ENCODE measurements around the gene SCFD2. TPM values are rescaled to one million over a fixed set of nuclear protein-coding genes. Genes with fewer than 3 reads are reported as not detected.
"Not testable (repeated sequence)": the region's sequence is repeated elsewhere in the genome, so short reads cannot be mapped to it uniquely, and the experiment has no call there.

SCFD2 gene
- total and polyA plus RNA-seq, 9 donors, result 9.4 to 14.8 (median 11.3) TPM

DNA sequence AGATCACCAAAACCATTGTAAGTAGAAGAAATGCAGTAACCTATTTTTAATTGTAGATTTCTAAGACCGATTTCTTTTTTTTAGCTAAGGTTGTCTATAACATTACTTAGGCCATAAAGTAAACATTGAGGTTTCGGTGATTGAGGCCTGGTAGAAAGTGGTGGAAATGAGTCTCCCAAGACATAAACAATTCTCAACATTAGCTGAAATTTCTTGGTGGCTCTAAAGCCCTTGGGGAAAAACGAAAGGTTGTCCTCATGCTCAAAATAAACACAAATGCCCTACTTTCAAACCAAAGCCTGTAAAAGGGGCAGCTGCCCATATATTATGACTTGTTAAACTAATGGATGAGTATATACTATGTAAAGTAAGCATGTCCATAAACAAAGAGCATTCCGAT, 98.8 kb downstream of the SCFD2 start:
- no CpG with 5 or more reads among the region's 4 CpGs for WGBS (ENCODE audit: insufficient coverage)
- no peak for DNase-seq
- H3K9me3 ChIP-seq (replicated peaks; ENCODE audit: control insufficient read depth, low read depth, low read length), result peaks cover 8% of the 10 kb centered on the region
- no peak overlapping the region for H3K27ac ChIP-seq (ENCODE audit: low read length)
- H3K36me3 ChIP-seq (ENCODE audit: control insufficient read depth, insufficient read depth, low read length), result no peaks in the 10 kb centered on the region
- H3K4me3 ChIP-seq (ENCODE audit: low read length), result no peak overlapping the region
- H3K27me3 ChIP-seq (ENCODE audit: control insufficient read depth, insufficient read depth, low read length), result no peaks in the 10 kb centered on the region
- H3K4me1 ChIP-seq (ENCODE audit: control insufficient read depth, insufficient read depth, low read length), result no peaks in the 10 kb centered on the region

DNA sequence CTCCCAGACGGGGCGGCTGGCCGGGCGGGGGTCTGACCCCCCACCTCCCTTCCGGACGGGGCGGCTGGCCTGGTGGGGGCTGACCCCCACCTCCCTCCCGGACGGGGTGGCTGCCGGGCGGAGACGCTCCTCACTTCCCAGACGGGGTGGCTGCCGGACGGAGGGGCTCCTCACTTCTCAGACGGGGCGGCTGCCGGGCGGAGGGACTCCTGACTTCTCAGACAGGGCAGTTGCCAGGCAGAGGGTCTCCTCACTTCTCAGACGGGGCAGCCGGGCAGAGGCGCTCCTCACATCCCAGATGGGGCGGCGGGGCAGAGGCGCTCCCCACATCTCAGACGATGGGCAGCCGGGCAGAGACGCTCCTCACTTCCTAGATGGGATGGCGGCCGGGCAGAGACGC, 109.9 kb downstream of the SCFD2 start:
- no CpG with 5 or more reads among the region's 31 CpGs for WGBS (ENCODE audit: insufficient coverage)
- not testable (repeated sequence) for H3K4me3 ChIP-seq (ENCODE audit: low read length); H3K4me1 ChIP-seq (ENCODE audit: control insufficient read depth, insufficient read depth, low read length); H3K36me3 ChIP-seq (ENCODE audit: control insufficient read depth, insufficient read depth, low read length); DNase-seq; H3K27me3 ChIP-seq (ENCODE audit: control insufficient read depth, insufficient read depth, low read length); H3K27ac ChIP-seq (ENCODE audit: low read length)
- H3K9me3 ChIP-seq (replicated peaks; ENCODE audit: control insufficient read depth, low read depth, low read length), result peaks cover 11% of the 10 kb centered on the region

DNA sequence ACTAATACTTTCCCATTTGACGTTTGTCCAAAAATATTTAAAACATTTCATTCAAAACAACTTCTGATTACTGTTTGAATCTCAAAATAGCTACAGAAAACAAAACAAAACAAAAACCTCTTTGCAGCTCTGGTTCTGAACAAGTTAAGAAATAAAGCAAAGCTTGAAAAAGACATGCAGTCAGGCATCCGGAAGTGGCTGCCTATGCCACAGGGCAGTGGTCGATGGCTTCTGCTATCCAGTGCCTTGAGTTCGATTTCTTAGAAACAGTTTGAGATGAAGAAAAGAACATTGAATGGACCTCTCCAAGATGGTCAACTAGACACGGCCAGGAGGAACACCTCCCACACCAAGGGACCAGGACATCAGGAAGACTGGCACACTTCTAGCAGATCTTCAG, 125.3 kb downstream of the SCFD2 start:
- Histone ChIP-seq H3K4me3 (ENCODE audit: low read length) (no peak overlapping the region), H3K27ac (ENCODE audit: low read length) (no peak overlapping the region), H3K36me3 (ENCODE audit: control insufficient read depth, insufficient read depth, low read length) (no peaks in the 10 kb centered on the region), H3K27me3 (ENCODE audit: control insufficient read depth, insufficient read depth, low read length) (no peaks in the 10 kb centered on the region), H3K9me3 (replicated peaks; ENCODE audit: control insufficient read depth, low read depth, low read length) (peaks cover 6% of the 10 kb centered on the region), H3K4me1 (ENCODE audit: control insufficient read depth, insufficient read depth, low read length) (no peaks in the 10 kb centered on the region)
- no peak for DNase-seq
- 80% methylated on average over 1 of the region's 5 CpGs for WGBS (ENCODE audit: insufficient coverage)

DNA sequence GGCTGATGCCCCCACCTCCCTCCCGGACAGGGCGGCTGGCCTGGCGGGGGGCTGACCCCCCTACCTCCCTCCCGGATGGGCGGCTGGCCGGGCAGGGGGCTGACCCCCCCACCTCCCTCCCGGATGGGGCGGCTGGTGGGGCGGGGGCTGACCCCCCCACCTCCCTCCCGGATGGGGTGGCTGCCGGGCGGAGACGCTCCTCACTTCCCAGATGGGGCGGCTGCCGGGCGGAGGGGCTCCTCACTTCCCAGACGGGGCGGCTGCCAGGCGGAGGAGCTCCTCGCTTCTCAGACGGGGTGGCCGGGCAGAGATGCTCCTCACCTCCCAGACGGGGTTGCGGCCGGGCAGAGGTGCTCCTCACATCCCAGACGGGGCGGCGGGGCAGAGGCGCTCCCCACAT, 127.5 kb downstream of the SCFD2 start:
- not testable (repeated sequence) for H3K4me3 ChIP-seq (ENCODE audit: low read length); H3K9me3 ChIP-seq (replicated peaks; ENCODE audit: control insufficient read depth, low read depth, low read length); H3K27me3 ChIP-seq (ENCODE audit: control insufficient read depth, insufficient read depth, low read length); DNase-seq; H3K36me3 ChIP-seq (ENCODE audit: control insufficient read depth, insufficient read depth, low read length); H3K27ac ChIP-seq (ENCODE audit: low read length); H3K4me1 ChIP-seq (ENCODE audit: control insufficient read depth, insufficient read depth, low read length)
- WGBS (ENCODE audit: insufficient coverage), result no CpG with 5 or more reads among the region's 29 CpGs

DNA sequence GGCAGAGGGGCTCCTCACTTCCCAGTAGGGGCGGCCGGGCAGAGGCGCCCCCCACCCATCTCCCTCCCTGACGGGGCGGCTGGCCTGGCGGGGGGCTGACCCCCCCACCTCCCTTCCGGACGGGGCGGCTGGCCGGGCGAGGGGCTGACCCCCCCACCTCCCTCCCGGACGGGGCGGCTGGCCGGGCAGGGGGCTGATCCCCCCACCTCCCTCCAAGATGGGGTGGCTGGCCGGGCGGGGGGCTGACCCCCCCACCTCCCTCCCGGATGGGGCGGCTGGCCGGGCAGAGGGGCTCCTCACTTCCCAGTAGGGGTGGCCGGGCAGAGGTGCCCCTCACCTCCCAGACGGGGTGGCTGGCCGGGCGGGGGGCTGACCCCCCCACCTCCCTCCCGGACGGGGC, 128.1 kb downstream of the SCFD2 start:
- H3K4me1 ChIP-seq (ENCODE audit: control insufficient read depth, insufficient read depth, low read length); DNase-seq; H3K27me3 ChIP-seq (ENCODE audit: control insufficient read depth, insufficient read depth, low read length); H3K36me3 ChIP-seq (ENCODE audit: control insufficient read depth, insufficient read depth, low read length); H3K9me3 ChIP-seq (replicated peaks; ENCODE audit: control insufficient read depth, low read depth, low read length); H3K27ac ChIP-seq (ENCODE audit: low read length); H3K4me3 ChIP-seq (ENCODE audit: low read length): not testable (repeated sequence)
- no CpG with 5 or more reads among the region's 26 CpGs for WGBS (ENCODE audit: insufficient coverage)

DNA sequence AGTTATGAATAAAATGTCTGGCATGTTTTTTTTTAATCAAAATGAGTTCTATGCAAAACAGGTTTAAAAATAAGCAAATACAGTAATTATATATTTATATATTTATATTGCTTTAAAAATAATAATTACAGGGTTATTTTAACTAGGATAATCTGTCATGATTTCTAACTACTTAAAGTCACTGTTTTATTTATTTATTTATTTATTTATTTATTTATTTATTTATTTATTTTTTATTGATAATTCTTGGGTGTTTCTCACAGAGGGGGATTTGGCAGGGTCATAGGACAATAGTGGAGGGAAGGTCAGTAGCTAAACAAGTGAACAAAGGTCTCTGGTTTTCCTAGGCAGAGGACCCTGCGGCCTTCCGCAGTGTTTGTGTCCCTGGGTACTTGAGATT, 129.2 kb downstream of the SCFD2 start:
- not testable (repeated sequence) for H3K4me1 ChIP-seq (ENCODE audit: control insufficient read depth, insufficient read depth, low read length); DNase-seq; H3K27me3 ChIP-seq (ENCODE audit: control insufficient read depth, insufficient read depth, low read length); H3K27ac ChIP-seq (ENCODE audit: low read length); H3K9me3 ChIP-seq (replicated peaks; ENCODE audit: control insufficient read depth, low read depth, low read length); H3K36me3 ChIP-seq (ENCODE audit: control insufficient read depth, insufficient read depth, low read length); H3K4me3 ChIP-seq (ENCODE audit: low read length)
- no CpG with 5 or more reads among the region's 2 CpGs for WGBS (ENCODE audit: insufficient coverage)

DNA sequence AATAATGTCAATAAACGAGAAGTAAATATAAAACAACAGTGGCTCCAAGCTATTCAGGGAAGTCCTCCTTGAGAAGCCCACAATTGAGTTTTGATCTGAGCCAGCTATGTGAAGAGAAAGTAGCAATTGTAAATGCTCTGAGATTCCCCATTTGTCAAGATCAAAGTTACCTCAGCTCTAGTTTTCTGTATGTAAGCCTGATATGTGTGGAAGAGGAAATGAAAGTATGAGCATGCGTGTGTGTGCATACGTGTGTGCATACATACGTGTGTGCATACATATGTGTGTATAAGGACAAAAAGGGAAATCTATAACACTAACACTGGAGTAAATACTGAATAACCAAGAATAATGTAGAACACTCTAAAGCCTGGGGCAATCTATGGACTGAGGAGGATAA, 130.3 kb downstream of the SCFD2 start:
- Histone ChIP-seq H3K4me3 (ENCODE audit: low read length) (no peak overlapping the region), H3K9me3 (replicated peaks; ENCODE audit: control insufficient read depth, low read depth, low read length) (no peaks in the 10 kb centered on the region), H3K27ac (ENCODE audit: low read length) (no peak overlapping the region), H3K36me3 (ENCODE audit: control insufficient read depth, insufficient read depth, low read length) (no peaks in the 10 kb centered on the region), H3K27me3 (ENCODE audit: control insufficient read depth, insufficient read depth, low read length) (no peaks in the 10 kb centered on the region), H3K4me1 (ENCODE audit: control insufficient read depth, insufficient read depth, low read length) (no peaks in the 10 kb centered on the region)
- no peak for DNase-seq
- WGBS (ENCODE audit: insufficient coverage), result 100% methylated on average over 1 of the region's 4 CpGs

DNA sequence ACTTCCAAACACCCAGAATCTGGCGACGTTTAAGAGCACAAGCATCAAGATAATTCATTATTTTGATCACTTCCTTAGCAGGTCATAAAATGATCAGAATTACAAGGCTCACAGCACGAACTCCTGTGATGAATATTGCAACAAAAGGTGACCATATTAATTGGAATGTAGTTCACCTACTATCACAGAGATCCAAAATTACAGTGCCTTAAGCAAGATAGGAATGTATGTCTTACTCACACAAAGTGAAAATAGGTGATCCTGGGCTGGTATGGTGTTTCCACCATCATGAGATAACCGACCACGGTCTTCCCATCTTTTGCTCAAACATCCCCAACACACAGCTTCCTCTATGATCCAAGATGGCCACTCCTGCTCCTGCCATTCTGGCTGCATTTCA, 131.2 kb downstream of the SCFD2 start:
- WGBS (ENCODE audit: insufficient coverage), result no CpG with 5 or more reads among the region's 5 CpGs
- Histone ChIP-seq H3K27me3 (ENCODE audit: control insufficient read depth, insufficient read depth, low read length) (no peaks in the 10 kb centered on the region), H3K36me3 (ENCODE audit: control insufficient read depth, insufficient read depth, low read length) (no peaks in the 10 kb centered on the region), H3K4me3 (ENCODE audit: low read length) (no peak overlapping the region), H3K4me1 (ENCODE audit: control insufficient read depth, insufficient read depth, low read length) (no peaks in the 10 kb centered on the region), H3K9me3 (replicated peaks; ENCODE audit: control insufficient read depth, low read depth, low read length) (no peaks in the 10 kb centered on the region), H3K27ac (ENCODE audit: low read length) (no peak overlapping the region)
- DNase-seq, result no peak

DNA sequence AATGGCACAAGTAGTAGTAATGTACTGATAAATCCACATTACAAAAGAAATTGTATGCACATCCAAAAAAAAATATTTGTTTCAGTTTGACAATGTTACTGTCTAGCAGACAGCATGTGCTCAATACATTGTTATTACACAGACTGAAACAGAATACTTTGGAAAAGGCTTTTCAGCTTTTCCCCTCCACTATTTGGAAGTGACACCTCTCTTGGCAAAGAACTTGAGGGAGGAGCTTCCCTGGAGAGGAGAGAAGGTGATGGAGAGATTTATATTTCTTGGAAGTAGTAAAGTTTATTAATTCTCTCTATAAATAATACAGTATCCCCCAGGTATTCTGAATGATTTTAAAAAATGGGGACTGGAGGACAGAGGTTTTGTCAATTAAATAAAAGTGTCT, 131.8 kb downstream of the SCFD2 start:
- H3K4me3 ChIP-seq (ENCODE audit: low read length), result no peak overlapping the region
- peak; percentile 55 for DNase-seq
- no peaks in the 10 kb centered on the region for H3K4me1 ChIP-seq (ENCODE audit: control insufficient read depth, insufficient read depth, low read length)
- no peaks in the 10 kb centered on the region for H3K27me3 ChIP-seq (ENCODE audit: control insufficient read depth, insufficient read depth, low read length)
- no peaks in the 10 kb centered on the region for H3K9me3 ChIP-seq (replicated peaks; ENCODE audit: control insufficient read depth, low read depth, low read length)
- H3K27ac ChIP-seq (ENCODE audit: low read length), result no peak overlapping the region
- H3K36me3 ChIP-seq (ENCODE audit: control insufficient read depth, insufficient read depth, low read length), result no peaks in the 10 kb centered on the region

DNA sequence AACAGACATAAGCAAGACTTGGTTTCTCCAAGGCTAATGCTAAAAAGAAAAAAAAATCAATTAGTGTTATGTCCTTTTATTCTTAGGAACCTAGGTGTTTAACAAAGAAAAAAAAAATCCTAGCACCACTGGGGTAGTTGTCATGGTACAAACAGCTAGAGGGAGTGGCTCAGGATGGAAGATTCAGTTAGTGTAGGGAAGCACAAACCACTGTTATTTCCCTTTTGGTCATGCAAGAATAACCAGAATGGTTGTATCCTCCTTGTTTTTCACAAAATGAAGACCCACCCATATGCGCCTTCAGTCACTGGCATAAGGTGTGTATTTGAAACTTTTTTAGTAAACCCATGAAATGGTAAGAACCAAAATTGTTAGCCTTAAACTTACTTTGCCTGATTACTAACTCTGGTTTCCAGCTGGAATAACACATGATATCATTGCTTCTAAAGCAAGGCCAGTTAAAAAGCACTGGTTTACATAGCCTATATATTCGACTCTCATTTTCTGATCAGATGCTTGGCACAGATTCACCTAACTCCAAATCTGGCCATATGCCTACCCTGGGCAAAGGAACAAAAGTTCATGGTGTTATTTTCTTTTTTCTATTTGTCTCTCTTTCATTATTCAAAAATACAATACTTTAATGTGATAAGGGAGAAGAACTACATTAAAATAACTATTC, 132.6 kb downstream of the SCFD2 start:
- Histone ChIP-seq H3K27me3 (ENCODE audit: control insufficient read depth, insufficient read depth, low read length) (no peaks in the 10 kb centered on the region), H3K4me1 (ENCODE audit: control insufficient read depth, insufficient read depth, low read length) (no peaks in the 10 kb centered on the region), H3K9me3 (replicated peaks; ENCODE audit: control insufficient read depth, low read depth, low read length) (no peaks in the 10 kb centered on the region), H3K4me3 (ENCODE audit: low read length) (no peak overlapping the region), H3K36me3 (ENCODE audit: control insufficient read depth, insufficient read depth, low read length) (no peaks in the 10 kb centered on the region), H3K27ac (ENCODE audit: low read length) (no peak overlapping the region)
- no CpG with 5 or more reads among the region's 2 CpGs for WGBS (ENCODE audit: insufficient coverage)
- peak; percentile 35 for DNase-seq

DNA sequence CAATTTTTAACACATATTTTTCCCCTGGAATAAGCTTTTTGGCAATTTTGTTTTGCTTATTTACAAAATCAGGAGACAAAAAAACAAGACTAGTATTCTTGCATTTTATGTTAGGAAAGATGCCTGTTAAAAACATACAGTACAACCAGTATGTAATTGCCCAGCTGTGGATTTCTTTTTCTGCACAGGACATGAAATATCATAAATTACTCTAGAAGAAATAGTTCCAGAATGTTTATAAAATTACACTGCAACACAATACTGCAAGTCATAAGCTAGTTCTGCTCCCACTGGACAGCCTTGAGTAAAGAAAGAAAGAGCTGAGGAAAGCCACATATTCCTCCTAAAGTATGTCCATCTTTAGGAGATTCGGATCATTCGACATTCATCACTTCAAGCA, 133.5 kb downstream of the SCFD2 start:
- peak overlapping the region; percentile 55 for H3K27ac ChIP-seq (ENCODE audit: low read length)
- H3K4me1 ChIP-seq (ENCODE audit: control insufficient read depth, insufficient read depth, low read length), result no peaks in the 10 kb centered on the region
- H3K27me3 ChIP-seq (ENCODE audit: control insufficient read depth, insufficient read depth, low read length), result no peaks in the 10 kb centered on the region
- peak; percentile 69 for DNase-seq
- WGBS (ENCODE audit: insufficient coverage), result no CpG with 5 or more reads among the region's 2 CpGs
- no peaks in the 10 kb centered on the region for H3K36me3 ChIP-seq (ENCODE audit: control insufficient read depth, insufficient read depth, low read length)
- no peak overlapping the region for H3K4me3 ChIP-seq (ENCODE audit: low read length)
- H3K9me3 ChIP-seq (replicated peaks; ENCODE audit: control insufficient read depth, low read depth, low read length), result no peaks in the 10 kb centered on the region

All from muscle of leg (tissue), 11 donors.